ENCODE results near the gene THAP8.

THAP8 gene, protein sequence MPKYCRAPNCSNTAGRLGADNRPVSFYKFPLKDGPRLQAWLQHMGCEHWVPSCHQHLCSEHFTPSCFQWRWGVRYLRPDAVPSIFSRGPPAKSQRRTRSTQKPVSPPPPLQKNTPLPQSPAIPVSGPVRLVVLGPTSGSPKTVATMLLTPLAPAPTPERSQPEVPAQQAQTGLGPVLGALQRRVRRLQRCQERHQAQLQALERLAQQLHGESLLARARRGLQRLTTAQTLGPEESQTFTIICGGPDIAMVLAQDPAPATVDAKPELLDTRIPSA

GRCh38 chr19:36054119-36054732 lies at the start of gene THAP8:
Gene THAP8, minus strand, starts transcription at chr19:36054285. Its CDS starts 68 bp downstream, at chr19:36054217.
- FAIRE-seq: peak; percentile 91

GRCh38 chr19:36103040-36103626 lies 49.0 kb upstream of the THAP8 start:
- no peak for FAIRE-seq

DNA sequence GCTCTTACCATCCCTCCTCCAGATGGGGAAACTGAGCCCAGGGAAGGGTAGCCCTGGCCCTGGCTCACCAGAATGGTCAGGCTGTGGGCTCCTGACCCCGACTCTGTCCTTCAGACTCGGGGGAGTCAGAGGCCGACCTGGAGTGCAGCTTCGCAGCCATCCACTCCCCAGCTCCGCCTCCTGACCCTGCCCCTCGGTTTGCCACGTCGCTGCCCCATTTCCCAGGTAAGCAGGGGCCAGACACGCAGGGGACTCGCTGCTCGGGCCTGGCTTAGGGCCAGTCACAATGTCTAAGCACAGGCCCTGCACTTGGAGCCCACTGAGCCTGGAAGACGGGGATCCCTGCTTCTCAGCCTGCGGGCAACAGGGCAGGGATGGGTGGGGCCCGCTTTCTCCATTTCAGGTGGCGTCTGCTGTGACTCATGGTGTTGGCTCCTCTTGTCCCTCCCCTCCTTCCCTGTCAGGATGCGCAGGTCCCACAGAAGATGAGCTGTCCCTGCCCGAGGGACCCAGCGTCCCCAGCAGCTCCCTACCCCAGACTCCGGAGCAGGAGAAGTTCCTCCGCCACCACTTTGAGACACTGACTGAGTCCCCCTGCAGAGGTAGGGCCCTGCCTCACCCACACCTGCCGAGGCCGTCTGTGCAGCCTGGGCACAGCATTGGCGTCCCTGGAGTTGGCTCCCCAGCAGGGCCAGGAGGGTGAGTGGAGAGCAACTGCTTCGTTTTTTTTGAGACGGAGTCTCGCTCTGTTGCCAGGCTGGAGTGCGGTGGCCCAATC lies 47.7 kb upstream of the THAP8 start:
- no peak for FAIRE-seq

DNA sequence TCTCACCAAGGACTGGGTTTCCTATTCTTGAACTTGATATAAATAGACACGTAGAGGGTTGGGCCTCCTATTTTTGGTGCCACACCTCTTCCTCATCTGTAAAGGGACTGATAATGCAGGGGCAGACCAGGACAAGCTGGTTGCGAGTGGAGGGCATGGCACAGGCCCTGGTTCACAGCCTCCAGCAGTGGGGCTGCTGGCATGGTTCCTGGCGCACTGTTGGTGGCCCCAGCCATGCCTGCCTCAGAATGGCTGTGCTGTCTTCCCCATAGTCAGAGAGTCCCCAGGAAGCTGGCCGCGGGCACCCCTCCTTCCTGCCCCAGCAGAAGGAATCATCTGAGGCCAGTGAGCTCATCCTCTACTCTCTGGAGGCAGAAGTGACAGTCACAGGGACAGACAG lies 46.4 kb upstream of the THAP8 start:
- no peak for FAIRE-seq

- FAIRE-seq: no peak
These were observed 45.2 kb upstream of the THAP8 start for GRCh38 chr19:36099166-36099785.

DNA sequence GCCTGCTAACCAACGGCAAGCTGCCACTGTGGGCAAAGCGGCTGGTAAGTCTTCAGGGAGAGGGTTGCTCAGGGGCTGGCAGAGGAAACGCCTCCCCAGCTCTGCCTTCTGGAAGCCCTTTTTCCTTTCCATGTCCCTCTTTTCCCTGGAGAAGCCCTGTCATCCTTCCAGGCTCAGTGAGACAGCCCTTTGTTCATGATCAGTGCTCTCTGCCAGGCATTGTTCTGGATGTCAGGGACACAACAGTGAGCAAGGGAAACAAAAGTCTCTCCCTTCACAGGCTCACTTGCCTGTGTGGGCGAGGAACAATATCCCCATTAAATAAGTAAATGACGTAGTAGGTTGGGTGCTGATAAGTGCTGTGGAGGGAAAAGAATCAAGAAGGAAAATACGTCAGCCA lies 43.0 kb upstream of the THAP8 start:
- FAIRE-seq: no peak

DNA sequence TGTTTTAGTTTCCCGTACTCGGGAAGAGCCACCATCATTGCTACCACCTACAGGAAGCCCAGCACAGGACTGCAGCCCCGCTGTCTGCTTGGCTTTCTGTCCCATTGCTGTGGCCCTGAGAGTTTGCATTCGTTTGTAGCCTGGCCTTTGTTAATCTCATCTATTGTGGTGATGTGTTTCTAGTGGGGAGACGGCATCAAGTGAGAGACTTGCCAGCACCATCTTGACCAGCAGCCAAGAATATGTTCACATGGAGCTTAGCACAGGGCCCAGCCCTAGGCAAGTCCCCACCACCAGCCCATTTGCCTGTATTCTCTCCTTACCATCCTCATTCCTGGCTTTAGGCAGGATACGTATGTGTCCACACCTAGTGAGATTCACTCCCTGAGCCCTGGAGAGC lies 39.6 kb upstream of the THAP8 start:
- FAIRE-seq: no peak

- no peak for FAIRE-seq
These were observed 39.1 kb upstream of the THAP8 start for GRCh38 chr19:36093146-36093662.

GRCh38 chr19:36092566-36092965 lies 38.5 kb upstream of the THAP8 start:
- no peak for FAIRE-seq

DNA sequence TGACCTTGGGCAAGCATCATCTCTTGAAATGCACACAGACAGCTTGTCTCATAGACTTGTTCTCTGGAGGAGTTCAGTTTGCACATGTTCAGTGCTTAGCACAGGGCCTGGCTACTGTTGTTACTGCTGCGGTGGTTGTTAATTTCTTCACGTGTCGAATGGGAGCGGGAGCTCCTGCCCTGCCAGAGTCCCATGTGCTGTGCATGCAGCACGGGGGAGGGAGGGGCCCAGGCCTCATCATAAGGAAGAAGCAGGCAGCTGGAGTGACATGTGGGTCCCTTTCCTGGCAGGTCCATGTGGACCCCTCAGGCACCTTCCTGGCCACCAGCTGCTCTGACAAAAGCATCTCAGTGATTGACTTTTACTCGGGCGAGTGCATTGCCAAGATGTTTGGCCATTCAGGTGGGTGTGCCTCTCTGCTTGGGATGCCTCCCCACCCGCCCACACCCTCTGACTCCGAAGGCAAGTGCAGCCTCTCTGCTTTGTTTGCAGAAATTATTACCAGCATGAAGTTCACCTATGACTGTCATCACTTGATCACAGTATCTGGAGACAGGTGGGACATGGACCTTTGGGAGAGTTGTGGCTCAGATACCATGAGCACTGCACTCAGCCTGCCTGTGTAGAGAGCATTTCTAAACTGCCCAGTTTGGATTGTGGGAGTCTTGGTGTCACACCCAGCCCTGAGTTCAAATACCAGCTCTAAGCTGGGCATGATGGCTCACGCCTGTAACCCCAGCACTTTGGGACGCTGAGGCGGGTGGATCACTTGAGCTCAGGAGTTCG lies 37.0 kb upstream of the THAP8 start:
- no peak for FAIRE-seq

- FAIRE-seq: no peak
These were observed 35.8 kb upstream of the THAP8 start for GRCh38 chr19:36089847-36090246.

DNA sequence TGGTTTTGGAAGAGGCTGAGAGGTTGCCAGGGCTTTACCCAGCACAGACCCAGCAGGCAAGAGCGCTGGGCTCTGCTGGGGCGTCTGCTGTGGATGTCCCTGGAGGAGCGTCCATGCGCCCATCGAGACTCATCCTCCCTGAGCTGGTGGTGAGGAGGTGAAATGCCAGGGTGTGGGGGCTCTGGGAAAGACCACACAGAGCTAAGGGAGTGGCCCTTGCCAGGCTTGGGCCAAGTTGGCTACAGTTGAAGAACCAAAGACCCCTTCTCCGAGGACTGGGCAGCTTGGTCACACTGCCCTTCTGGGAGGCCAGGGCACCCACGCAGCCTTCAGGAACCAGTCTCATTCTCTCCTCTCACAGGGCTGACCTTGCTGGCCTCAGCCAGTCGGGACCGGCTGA lies 32.2 kb upstream of the THAP8 start:
- no peak for FAIRE-seq

DNA sequence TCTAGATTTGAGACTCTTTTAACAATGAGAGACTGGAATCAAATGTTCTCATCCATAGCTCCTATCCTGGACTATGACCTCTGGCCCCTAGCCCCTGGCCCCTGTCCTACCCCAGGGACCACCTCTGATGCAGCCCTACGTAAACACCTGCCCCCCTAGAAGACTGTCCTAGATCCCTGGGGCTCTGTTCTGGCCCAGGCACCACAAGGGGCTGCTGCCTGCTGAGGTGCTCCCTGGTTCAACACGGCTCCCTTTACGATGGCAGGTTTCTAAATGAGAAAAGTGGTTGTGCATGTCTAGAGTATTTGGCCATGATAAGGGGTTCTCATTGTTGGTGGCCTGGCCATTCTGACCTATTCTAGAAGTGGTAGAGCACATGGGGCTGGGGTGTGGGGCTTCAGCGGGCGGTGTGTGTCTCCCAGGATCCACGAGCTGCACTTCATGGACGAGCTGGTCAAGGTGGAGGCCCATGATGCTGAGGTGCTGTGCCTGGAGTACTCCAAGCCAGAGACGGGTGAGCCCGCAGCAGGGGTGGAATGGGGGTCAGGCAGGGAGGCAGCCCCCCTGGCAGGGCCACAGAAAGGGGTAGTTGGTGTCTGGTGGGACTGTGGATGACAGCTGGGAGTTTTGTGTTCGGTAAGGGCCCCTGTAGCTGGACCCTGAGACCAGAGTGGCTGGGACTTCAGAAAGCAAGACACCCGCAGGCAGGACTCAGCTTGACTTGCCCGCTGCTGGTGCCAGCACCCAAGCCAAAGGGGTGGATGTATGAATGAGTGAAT lies 30.3 kb upstream of the THAP8 start:
- FAIRE-seq: no peak

- FAIRE-seq: no peak
These were observed 28.8 kb upstream of the THAP8 start for GRCh38 chr19:36082916-36083315.

DNA sequence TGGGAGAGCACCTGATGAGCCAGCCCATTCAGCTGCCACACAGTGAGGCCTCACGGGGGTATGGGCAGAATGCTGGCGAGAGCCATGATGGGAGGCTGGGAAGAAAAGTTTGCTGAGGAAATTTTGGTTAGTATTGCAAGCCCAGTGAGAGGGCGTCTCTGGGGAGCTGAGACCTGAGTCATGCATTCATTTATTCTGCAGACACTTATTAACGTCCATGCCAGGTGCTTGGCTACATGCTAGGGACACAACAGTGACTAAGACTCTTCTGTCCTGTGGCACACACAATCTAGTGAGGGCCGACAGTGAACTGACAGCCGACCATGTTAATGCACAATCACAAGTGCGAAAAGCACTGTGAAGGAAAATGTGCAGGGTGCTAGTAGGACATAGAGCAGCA lies 27.8 kb upstream of the THAP8 start:
- no peak for FAIRE-seq

DNA sequence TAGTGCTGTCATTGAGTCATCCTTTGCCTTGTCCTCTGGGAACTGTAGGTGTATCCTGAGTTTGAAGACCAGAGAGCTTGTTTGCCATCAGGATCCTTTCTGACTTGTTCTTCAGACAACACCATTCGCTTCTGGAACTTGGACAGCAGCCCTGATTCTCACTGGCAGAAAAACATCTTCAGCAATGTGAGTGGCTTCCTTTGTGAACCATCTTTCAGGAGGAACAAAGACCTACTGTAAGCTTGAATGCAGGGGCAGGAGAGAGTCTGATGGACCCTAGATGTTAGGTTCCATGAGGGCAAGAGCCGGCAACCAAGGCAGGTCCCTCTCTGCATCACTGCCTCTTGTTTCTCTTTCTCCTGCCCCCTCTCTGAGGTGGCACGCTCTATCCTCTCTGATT lies 27.3 kb upstream of the THAP8 start:
- no peak for FAIRE-seq

DNA sequence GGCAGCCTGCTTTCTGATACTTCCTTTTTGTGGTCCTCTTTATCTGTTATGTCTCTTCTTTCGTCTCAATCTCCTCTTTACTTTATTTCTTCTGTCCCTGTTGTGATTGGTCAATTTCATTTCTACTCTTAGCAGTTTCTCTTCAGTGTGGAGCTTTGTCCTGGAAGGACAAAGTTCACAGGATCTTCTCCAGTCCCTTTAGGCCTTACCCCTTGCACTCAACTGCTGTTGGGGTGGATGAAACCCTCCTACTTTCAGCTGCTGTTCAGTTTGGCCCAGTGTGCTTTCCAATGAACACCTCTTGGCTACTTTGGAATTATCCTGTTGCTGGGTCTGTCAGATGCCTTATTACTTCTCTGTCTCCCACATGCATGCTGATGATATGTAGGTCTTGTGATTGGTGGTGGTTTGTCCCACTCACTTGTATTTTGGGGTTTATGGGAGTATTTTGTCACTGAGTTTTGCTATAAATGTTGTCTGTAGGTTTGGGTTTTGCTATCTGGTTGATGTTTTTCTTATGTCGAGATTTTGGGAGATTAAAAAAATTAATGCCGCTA lies 25.4 kb upstream of the THAP8 start:
- FAIRE-seq: no peak

DNA sequence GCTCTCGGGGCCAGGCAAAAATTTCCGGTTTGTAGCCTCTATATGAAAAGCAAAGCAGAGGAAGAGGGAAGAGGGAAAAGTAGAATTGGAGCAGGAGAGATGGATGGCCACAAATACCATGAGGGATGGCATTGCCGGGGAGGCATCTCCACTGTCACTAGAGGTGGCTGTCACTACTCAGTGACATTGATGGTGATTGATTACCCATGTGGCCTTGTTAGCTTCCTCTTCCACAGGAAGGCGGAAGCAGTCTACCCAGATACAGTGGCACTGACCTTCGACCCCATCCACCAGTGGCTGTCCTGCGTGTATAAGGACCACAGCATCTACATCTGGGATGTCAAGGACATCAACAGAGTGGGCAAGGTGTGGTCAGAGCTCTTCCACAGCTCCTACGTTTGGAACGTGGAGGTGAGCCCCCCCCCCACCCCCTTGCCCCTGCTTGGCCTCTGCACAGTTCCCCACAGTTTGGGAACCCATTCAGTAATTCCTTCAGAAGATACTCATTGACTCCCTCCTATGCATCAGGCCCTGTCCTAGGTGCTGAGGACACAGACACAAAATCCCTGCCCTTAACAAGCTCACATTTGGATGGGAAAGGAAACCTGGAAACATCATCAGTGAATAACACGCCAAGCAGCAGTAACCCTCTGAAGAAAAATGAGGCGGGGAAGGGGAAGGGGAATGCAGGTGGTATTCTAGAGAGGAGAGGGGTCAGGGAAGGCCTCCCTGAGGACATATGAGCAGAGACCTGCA lies 19.2 kb upstream of the THAP8 start:
- no peak for FAIRE-seq

DNA sequence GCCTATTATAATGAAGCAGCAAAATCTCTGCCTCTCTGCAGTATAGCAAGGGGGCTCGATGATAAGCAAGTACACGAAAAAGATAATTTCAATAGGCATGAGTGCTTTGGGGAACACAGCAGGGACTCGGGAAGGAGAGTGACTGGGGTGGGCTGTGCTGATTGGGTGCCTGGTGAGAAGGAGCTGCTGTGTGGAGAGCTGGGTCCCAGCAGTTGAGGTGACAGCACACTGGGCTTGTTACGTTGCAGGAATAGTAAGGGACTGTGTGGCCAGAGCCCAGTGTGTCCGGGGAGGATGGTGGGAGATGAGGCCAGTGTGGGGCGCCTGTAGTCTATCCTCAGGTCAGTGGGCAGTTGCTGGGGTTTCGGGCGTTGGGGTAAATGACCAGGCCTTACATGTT lies 18.0 kb upstream of the THAP8 start:
- FAIRE-seq: no peak
